Measurements from ENCODE around the gene RPL13. TPM values are rescaled to one million over a fixed set of nuclear protein-coding genes. Genes with fewer than 3 reads are reported as not detected.

Gene RPL13
- total and polyA plus RNA-seq, 2 of the 8 experiments (the other 6 are each of a cell fraction or from before 2014, with no cell fraction given): 2,162 to 7,384 TPM

- Histone ChIP-seq H3K14ac (ENCODE audit: insufficient read length) (no peak overlapping the region), H4K20me1 (replicated peaks in 1 of 2; ENCODE audit: control insufficient read depth in 1 of 2, insufficient read depth in 2 of 2, low read length in 2 of 2) (peaks cover 6 to 19% of the 10 kb centered on the region in 2 experiments), H4K5ac (ENCODE audit: insufficient read length, low read depth, low read length) (no peak overlapping the region), H2BK5ac (ENCODE audit: low read depth, low read length) (no peak overlapping the region), H3K9me3 (ENCODE audit: insufficient read depth in 2 of 2, low read depth in 1 of 2, low read length in 1 of 2) (no peaks in the 10 kb centered on the region), H2AFZ (ENCODE audit: low read length) (no peak overlapping the region), H3K9ac (replicated peaks in 1 of 4; ENCODE audit: extremely low read depth in 1 of 4, low read depth in 3 of 4, low read length in 3 of 4) (no peak overlapping the region), H3K27me3 (replicated peaks in 1 of 4; ENCODE audit: control insufficient read depth in 3 of 4, extremely low read depth in 1 of 4, insufficient read depth in 3 of 4, low read length in 3 of 4) (no peaks in the 10 kb centered on the region), H2BK15ac (ENCODE audit: low read length) (no peak overlapping the region), H3K23ac (ENCODE audit: insufficient read length) (no peak overlapping the region), H3K79me1 (ENCODE audit: low read depth, low read length) (peaks cover 5% of the 10 kb centered on the region), H2BK20ac (ENCODE audit: low read length) (no peak overlapping the region), H2AK5ac (ENCODE audit: low read depth, low read length) (no peak overlapping the region), H4K91ac (replicated peaks; ENCODE audit: insufficient read length, low read length) (no peak overlapping the region), H3K23me2 (ENCODE audit: low read depth, low read length) (no peaks in the 10 kb centered on the region), H2BK120ac (replicated peaks; ENCODE audit: low read depth, low read length) (no peak overlapping the region), H3K18ac (ENCODE audit: extremely low read depth, low read length) (no peak overlapping the region), H3K4me3 (ENCODE audit: extremely low read depth in 1 of 4, insufficient read depth in 2 of 4, low read depth in 3 of 4, low read length in 4 of 4) (no peak overlapping the region), H3K36me3 (ENCODE audit: control insufficient read depth in 2 of 4, insufficient read depth in 4 of 4, low read length in 3 of 4) (peaks cover 17 to 59% (median 41%) of the 10 kb centered on the region in 4 experiments; a peak in 7 of 8 replicates), H3K4ac (replicated peaks; ENCODE audit: insufficient read length, low read depth, low read length) (no peak overlapping the region), H3K79me2 (ENCODE audit: control insufficient read depth in 1 of 2, insufficient read depth in 2 of 2, low read length in 2 of 2) (peaks cover 0 to 3% of the 10 kb centered on the region in 2 experiments; a peak in 1 of 4 replicates), H3K27ac (ENCODE audit: low read depth, low read length) (no peak overlapping the region), H3K4me2 (ENCODE audit: insufficient read depth in 1 of 2, low read depth in 2 of 2, low read length in 2 of 2) (no peak overlapping the region), H3K4me1 (replicated peaks in 1 of 4; ENCODE audit: control insufficient read depth in 3 of 4, insufficient read depth in 4 of 4, low read length in 3 of 4) (no peaks in the 10 kb centered on the region), H4K8ac (ENCODE audit: extremely low read depth, insufficient read depth, low read length) (no peak overlapping the region), H2BK12ac (ENCODE audit: low read depth, low read length) (no peak overlapping the region), H3K56ac (replicated peaks; ENCODE audit: insufficient read length, low read depth, low read length) (no peak overlapping the region)
- FAIRE-seq (no peak), DNase-seq (ENCODE audit: low read depth in 1 of 2, low spot score in 2 of 2) (no peak)
- 92% methylated on average over 36 of the region's 36 CpGs; no CpG with 5 or more reads in 1 of the 2 experiments for WGBS, 2 experiments (ENCODE audit: extremely low coverage in 1 of 2, insufficient coverage in 1 of 2, insufficient read length in 1 of 2, insufficient replicate concordance in 2 of 2, low coverage in 1 of 2, low lambda C conversion rate in 2 of 2, missing lambda C conversion rate in 1 of 2)
- CTCF ChIA-PET (ENCODE audit: partially characterized antibody): interaction anchor here (0.9 kb wide), 1 partner anchor 8 kb away, joined by 3 read pairs; no protein-coding TSS in a partner anchor
- POLR2A ChIA-PET (ENCODE audit: partially characterized antibody): interaction anchor here (0.9 to 7.2 kb wide), 6 partner anchors 14 to 311 kb away, joined by 3 to 47 read pairs (median 4); no protein-coding TSS in a partner anchor
- TF ChIP-seq ATF2 (IDR thresholded peaks at IDR 0.05; ENCODE audit: low read length) (no peak), RAD21 (IDR thresholded peaks at IDR 0.05 in 1 of 2, conservative IDR thresholded peaks at IDR 0.05 in 1 of 2; ENCODE audit: low read depth in 2 of 2, low read length in 2 of 2) (no peak), CTBP2 (IDR thresholded peaks at IDR 0.05; ENCODE audit: borderline replicate concordance, insufficient read depth, insufficient read length, low read length) (no peak), BRCA1 (IDR thresholded peaks at IDR 0.05; ENCODE audit: low read depth, low read length) (no peak), TEAD4 (IDR thresholded peaks at IDR 0.05; ENCODE audit: low read depth, low read length) (no peak), POU5F1 (IDR thresholded peaks at IDR 0.05; ENCODE audit: low read depth, low read length) (no peak), FOSL1 (IDR thresholded peaks at IDR 0.05; ENCODE audit: insufficient read depth, low read depth, low read length) (no peak), CHD1 (IDR thresholded peaks at IDR 0.05; ENCODE audit: low read depth, low read length) (no peak), TBP (IDR thresholded peaks at IDR 0.05; ENCODE audit: low read depth, low read length) (no peak), MAX (IDR thresholded peaks at IDR 0.05) (no peak)
These were observed 23.5 kb upstream of the RPL13 start for GRCh38 chr16:89536886-89537548.

Data from H1 (cell line).